ENCODE results near the gene PPFIA4.

PPFIA4 gene

GRCh38 chr1:203033287-203033686 lies 7.0 kb downstream of the PPFIA4 start:
- H3K27ac ChIP-seq (ENCODE audit: low read length): no peak overlapping the region
- H3F3A ChIP-seq (ENCODE audit: insufficient read depth, low read length): no peaks in the 10 kb centered on the region
- TF ChIP-seq CTCF (IDR thresholded peaks at IDR 0.05; ENCODE audit: low read length) (no peak), EZH2phosphoT487 (IDR thresholded peaks at IDR 0.05; ENCODE audit: low read length) (no peak), EZH2 (optimal IDR thresholded peaks at IDR 0.05; ENCODE audit: low read depth, low read length) (no peak)

GRCh38 chr1:203033917-203034316 lies 7.6 kb downstream of the PPFIA4 start:
- Histone ChIP-seq H3K36me3 (replicated peaks; ENCODE audit: insufficient read depth, low read length) (no peaks in the 10 kb centered on the region), H3K9me2 (replicated peaks; ENCODE audit: insufficient read depth, low read length) (no peaks in the 10 kb centered on the region), H3K79me2 (ENCODE audit: low read length) (no peaks in the 10 kb centered on the region), H2AFZ (ENCODE audit: low read length) (no peak overlapping the region), H3K27me3 (replicated peaks; ENCODE audit: insufficient read depth, low read length) (no peaks in the 10 kb centered on the region), H4K20me1 (ENCODE audit: insufficient read depth, low read length) (no peaks in the 10 kb centered on the region), H3K27ac (ENCODE audit: low read length) (no peak overlapping the region), H3K9ac (ENCODE audit: low read length) (no peak overlapping the region), H3F3A (ENCODE audit: insufficient read depth, low read length) (no peaks in the 10 kb centered on the region), H3K4me3 (ENCODE audit: low read length) (no peak overlapping the region), H3K9me3 (replicated peaks; ENCODE audit: insufficient read depth, low read length) (no peaks in the 10 kb centered on the region), H3K4me2 (ENCODE audit: low read depth, low read length) (no peak overlapping the region), H3K4me1 (ENCODE audit: low read length) (peaks cover 20% of the 10 kb centered on the region)
- TF ChIP-seq CTCF (IDR thresholded peaks at IDR 0.05; ENCODE audit: low read length) (no peak), EZH2 (optimal IDR thresholded peaks at IDR 0.05; ENCODE audit: low read depth, low read length) (no peak), EZH2phosphoT487 (IDR thresholded peaks at IDR 0.05; ENCODE audit: low read length) (no peak)
- no peak for DNase-seq

More at GRCh38 chr1:203033287-203033686, 7.0 kb downstream of the PPFIA4 start:
- no peaks in the 10 kb centered on the region for H3K36me3 ChIP-seq (replicated peaks; ENCODE audit: insufficient read depth, low read length)
- no peaks in the 10 kb centered on the region for H4K20me1 ChIP-seq (ENCODE audit: insufficient read depth, low read length)
- no peak overlapping the region for H3K9ac ChIP-seq (ENCODE audit: low read length)
- peak; percentile 29 for DNase-seq
- H3K9me2 ChIP-seq (replicated peaks; ENCODE audit: insufficient read depth, low read length): no peaks in the 10 kb centered on the region
- no peaks in the 10 kb centered on the region for H3K27me3 ChIP-seq (replicated peaks; ENCODE audit: insufficient read depth, low read length)
- no peaks in the 10 kb centered on the region for H3K9me3 ChIP-seq (replicated peaks; ENCODE audit: insufficient read depth, low read length)
- H3K79me2 ChIP-seq (ENCODE audit: low read length): no peaks in the 10 kb centered on the region
- H2AFZ ChIP-seq (ENCODE audit: low read length): no peak overlapping the region
- H3K4me1 ChIP-seq (ENCODE audit: low read length): peaks cover 14% of the 10 kb centered on the region
- no peak overlapping the region for H3K4me3 ChIP-seq (ENCODE audit: low read length)
- H3K4me2 ChIP-seq (ENCODE audit: low read depth, low read length): no peak overlapping the region

- no peak for TF ChIP-seq EZH2 (optimal IDR thresholded peaks at IDR 0.05; ENCODE audit: low read depth, low read length)
- TF ChIP-seq CTCF (IDR thresholded peaks at IDR 0.05; ENCODE audit: low read length): no peak
- no peak for TF ChIP-seq EZH2phosphoT487 (IDR thresholded peaks at IDR 0.05; ENCODE audit: low read length)
- Histone ChIP-seq H3K4me2 (ENCODE audit: low read depth, low read length) (no peak overlapping the region), H3K27me3 (replicated peaks; ENCODE audit: insufficient read depth, low read length) (no peaks in the 10 kb centered on the region), H3K79me2 (ENCODE audit: low read length) (no peaks in the 10 kb centered on the region), H3F3A (ENCODE audit: insufficient read depth, low read length) (peaks cover 4% of the 10 kb centered on the region; the same call in 1 of the 2 replicates), H3K9me3 (replicated peaks; ENCODE audit: insufficient read depth, low read length) (no peaks in the 10 kb centered on the region), H3K9ac (ENCODE audit: low read length) (no peak overlapping the region), H2AFZ (ENCODE audit: low read length) (no peak overlapping the region), H4K20me1 (ENCODE audit: insufficient read depth, low read length) (no peaks in the 10 kb centered on the region), H3K9me2 (replicated peaks; ENCODE audit: insufficient read depth, low read length) (no peaks in the 10 kb centered on the region), H3K36me3 (replicated peaks; ENCODE audit: insufficient read depth, low read length) (no peaks in the 10 kb centered on the region), H3K4me1 (ENCODE audit: low read length) (peaks cover 27% of the 10 kb centered on the region), H3K4me3 (ENCODE audit: low read length) (no peak overlapping the region), H3K27ac (ENCODE audit: low read length) (no peak overlapping the region)
- DNase-seq: no peak
These were observed 8.3 kb downstream of the PPFIA4 start for GRCh38 chr1:203034422-203035110.

All from MM.1S (cell line).